GM03348 (cell line): ENCODE data around the gene HSPA1A.
"Not testable (repeated sequence)": the region's sequence is repeated elsewhere in the genome, so short reads cannot be mapped to it uniquely, and the experiment has no call there.

Experiments used
- DNase-seq: peaks from one replicate; pipeline ENCODE4 v3.0.0; 2012; ENCODE audit warnings: low spot score

Gene HSPA1A

DNA sequence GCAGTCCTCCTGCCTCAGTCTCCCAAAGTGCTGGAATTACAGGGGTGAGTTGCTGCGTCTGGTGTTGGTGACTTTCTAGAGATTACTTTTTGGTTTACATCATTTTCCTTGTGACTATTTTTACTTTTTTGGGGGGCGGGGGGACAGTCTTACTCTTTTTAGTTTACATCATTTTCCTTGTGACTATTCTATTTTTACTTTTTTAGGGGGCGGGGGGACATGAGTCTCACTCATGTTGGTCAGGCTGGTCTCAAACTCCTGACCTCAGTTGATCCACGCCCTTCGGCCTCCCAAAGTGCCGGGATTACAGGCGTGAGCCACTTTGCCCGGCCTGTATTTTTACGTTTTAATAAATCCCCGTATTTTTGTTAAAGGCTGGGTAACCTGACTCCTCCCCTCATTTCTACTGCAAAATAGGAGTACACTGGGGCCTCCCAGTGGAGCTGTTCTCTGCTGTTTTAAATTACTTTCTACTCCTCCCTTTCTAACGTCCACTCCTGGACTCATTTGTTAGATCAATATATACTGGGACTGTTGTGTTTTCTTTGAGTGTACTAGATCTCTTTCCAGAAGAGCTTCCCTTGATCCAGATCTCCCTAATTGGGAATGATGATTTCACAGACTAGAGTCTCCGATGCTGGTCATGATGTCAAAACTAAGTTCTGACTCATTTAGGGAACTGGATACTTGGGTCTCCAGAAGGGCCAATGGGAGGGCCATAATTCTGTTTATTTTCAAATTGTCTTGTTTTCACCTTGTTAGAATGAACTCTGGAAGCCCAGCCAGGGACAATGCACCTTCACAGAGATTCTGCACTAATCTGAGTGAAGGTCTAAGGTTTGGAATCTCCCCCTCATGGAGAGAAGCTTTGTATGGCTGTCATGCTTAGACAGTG, 21.4 kb downstream of the HSPA1A start:
- DNase-seq: peak; percentile 47

GRCh38 chr6:31837369-31838113, 22.2 kb downstream of the HSPA1A start:
- DNase-seq: no peak

DNA sequence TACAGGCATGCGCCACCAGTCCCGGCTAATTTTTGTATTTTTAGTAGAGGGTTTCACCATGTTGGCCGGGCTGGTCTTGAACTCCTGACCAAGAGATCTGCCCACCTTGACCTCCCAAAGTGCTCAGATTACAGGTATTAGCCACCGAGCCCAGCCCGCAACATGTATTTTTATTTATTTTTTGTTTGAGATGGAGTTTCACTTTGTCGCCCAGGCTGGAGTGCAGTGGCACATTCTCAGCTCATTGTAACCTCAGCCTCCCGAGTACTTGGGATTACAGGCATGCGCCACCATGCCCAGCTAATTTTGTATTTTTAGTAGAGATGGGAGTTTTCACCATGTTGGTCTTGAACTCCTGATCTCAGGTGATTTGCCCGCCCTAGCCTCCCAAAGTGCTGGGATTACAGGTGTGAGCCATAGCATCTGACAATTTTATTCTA, 22.8 kb downstream of the HSPA1A start:
- DNase-seq: not testable (repeated sequence)

DNA sequence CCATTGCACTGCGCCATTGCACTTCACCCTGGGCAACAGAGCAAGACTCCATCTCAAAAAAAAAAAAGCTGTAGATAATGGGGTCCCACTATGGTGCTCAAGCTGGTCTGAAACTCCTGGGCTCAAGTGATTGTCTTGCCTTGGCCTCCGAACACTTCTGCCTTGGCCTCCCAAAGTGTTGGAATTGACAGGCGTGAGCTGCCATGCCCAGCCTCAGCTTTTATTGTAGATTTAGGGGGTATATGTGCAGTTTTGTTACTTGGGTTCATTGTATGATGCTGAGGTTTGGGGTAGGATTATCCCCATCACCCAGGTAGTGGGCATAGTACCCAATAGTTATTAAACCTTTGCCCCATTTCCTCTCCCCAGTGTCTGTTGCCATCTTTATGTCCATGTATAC, 23.6 kb downstream of the HSPA1A start:
- DNase-seq: no peak

DNA sequence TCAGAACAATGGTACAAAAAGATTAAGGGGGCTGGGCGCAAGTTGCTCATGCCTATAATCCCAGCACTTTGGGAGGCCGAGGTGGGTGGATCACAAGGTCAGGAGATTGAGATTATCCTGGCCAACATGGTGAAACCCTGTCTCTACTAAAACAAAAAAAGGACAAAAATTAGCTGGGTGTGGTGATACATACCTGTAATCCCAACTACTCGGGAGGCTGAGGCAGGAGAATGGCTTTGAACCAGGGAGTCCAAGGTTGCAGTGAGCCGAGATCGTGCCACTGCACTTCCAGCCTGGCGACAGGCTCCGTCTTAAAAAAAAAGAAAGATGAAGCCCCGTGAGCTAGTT, 24.4 kb downstream of the HSPA1A start:
- DNase-seq: not testable (repeated sequence)

GRCh38 chr6:31842053-31842452, 26.7 kb downstream of the HSPA1A start:
- DNase-seq: no peak

- DNase-seq: no peak
These were observed 29.2 kb downstream of the HSPA1A start for GRCh38 chr6:31844507-31844906.

DNA sequence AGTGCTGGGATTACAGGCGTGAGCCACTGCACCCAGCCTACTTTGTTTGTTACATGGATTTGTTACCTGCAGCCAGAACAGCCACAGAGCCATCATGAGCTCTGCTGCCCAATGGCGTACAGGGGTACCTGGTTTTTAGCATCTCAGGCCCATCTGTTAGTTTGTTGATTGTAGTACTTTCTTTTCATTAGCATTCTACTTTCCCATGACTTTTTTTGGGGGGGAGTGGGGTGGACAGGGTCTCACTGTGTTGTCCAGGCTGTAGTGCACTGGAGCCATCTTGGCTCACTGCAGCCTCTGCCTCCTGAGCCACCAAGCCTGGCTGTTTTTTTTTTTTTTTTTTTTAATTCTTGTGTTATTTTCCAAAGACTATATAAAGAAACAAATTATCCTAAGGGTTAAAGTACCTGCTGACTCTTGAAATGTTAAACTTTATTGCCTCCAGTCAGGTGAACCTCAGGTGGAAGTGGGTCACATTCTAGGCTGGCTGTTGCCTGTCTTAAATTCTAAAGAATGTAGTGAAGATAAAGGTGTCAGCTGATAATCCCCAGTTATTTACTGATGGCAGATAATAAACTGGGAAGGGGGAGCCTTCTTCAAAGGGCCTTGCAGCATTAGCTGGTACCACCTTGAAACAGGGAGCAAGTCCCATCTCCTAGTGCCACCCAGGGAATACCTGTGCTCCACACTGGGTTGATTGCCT, 32.1 kb downstream of the HSPA1A start:
- DNase-seq: no peak

DNA sequence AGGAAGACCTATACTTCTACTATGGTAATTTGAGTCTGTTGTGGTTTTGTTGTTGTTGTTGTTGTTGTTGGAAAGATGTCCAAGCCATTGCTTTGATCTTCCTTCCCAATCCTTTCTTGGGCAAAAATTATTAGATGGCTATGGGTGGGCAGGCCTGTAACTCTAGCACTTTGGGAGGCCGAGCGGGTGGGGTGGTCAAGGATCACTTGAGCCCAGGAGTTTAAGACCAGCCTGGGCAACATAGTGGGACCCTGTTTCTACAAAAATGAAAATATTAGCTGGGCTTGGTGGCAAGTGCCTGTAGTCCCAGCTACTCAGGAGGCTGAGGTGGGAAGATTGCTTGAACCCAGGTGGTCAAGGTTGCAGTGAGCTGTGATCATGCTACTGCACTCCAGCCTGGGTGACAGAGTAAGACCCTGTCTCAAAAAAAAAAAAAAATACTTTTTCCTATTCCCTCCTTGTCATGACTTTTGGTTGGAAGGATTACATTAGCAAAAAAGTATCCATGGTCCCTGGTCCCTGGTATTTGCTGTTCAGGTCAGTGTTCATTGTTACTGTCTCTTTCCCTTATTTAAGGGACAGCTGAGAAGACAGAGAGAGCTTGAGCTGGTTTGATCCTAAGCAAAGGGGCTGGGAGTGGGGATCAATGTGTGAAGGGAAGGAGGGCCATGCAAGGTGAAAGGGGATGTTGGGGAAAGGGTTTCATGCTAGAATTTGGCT, 35.6 kb downstream of the HSPA1A start:
- DNase-seq: no peak

GRCh38 chr6:31851485-31851832, 36.1 kb downstream of the HSPA1A start:
- DNase-seq: no peak

GRCh38 chr6:31851980-31852718, 36.8 kb downstream of the HSPA1A start:
- not testable (repeated sequence) for DNase-seq

DNA sequence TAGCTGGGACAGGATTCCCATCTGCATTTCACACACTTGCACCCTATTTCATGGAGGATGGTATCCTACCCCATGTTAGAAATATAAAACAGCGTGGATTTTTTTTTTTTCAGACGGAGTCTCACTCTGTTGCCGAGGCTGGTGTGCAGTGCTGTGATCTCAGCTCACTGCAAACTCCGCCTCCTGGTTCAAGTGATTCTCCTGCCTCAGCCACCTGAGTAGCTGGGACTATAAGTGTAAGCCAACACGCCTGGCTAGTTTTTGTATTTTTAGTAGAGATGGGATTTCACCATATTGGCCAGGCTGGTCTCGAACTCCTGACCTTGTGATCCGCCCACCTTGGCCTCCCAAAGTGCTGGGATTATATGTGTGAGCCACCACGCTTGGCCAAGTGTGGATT, 42.4 kb downstream of the HSPA1A start:
- DNase-seq: not testable (repeated sequence)

DNA sequence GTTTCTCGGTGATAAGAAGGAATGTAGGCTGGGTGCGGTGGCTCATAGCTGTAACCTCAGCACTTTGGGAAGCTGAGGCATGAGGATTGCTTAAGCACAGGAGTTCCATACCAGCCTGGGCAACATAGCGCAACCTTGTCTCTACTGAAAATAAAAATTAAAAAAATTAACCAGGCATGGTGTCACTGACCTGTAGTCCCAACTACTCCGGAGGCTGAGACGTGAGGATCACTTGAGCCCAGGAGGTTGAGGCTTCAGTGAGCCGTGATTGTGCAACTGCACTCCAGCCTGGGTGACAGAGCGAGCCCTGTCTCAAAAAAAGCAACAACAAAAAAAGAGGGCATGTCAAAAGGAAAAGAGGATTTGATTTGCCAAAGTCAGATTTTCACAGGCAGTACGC, 43.4 kb downstream of the HSPA1A start:
- no peak for DNase-seq

DNA sequence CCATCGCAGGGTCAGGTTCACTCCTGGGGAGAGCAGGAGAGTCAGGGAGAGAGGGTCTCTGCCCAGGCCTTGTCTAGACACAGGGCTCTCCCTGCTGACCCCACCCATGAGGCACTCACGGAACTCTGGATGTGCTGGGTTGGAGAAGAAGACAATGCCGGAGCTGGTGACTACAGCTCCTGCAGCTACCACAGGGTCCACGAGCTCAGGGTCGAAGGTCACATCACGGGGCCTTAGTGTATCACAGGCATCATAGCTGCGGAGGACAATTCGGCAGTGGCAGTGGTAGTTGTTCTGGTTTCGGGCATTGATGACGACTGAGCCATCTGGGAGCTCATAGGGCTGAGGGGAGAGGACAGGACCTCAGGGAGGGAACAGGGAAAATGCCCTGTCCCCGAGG, 44.6 kb downstream of the HSPA1A start:
- DNase-seq: no peak

DNA sequence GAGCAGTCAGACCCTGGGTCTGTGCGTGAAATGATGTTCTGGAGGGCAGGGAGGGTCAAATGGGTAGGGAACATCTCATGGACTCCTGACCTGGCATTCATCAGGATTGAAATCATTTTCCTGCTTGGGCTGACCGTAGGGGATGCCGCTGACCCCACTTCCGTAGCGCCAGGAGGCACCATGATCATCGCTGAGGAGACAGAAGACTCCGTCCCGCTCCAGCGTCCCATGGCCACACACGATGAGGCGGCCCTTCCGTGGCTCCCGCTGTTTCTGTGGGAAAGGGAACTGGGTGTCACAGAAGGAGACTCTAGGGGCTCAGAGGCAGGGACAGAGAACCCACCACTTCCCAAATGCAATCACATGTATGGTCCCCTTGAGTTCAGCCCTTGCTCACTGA, 45.0 kb downstream of the HSPA1A start:
- no peak for DNase-seq

DNA sequence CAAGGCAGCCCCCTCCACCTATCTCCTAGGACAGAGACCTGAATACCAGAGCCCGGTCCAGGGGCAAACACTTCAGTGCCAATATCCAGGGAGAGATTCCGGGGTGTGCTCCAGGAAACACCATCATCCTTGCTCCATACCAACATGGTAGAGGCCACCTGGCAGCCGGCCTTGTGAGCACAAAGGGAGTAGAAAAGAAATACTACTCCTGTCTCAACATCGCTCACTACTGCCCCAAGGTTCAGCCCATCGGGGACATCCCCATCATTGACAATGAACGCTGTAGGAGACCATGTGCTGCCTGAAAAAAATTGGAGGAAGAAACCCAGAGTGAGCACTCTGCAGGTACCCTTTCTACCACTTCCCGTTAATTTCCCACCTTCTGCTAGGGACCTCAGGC, 45.8 kb downstream of the HSPA1A start:
- DNase-seq: no peak

GRCh38 chr6:31861919-31862343, 46.6 kb downstream of the HSPA1A start:
- DNase-seq: no peak

DNA sequence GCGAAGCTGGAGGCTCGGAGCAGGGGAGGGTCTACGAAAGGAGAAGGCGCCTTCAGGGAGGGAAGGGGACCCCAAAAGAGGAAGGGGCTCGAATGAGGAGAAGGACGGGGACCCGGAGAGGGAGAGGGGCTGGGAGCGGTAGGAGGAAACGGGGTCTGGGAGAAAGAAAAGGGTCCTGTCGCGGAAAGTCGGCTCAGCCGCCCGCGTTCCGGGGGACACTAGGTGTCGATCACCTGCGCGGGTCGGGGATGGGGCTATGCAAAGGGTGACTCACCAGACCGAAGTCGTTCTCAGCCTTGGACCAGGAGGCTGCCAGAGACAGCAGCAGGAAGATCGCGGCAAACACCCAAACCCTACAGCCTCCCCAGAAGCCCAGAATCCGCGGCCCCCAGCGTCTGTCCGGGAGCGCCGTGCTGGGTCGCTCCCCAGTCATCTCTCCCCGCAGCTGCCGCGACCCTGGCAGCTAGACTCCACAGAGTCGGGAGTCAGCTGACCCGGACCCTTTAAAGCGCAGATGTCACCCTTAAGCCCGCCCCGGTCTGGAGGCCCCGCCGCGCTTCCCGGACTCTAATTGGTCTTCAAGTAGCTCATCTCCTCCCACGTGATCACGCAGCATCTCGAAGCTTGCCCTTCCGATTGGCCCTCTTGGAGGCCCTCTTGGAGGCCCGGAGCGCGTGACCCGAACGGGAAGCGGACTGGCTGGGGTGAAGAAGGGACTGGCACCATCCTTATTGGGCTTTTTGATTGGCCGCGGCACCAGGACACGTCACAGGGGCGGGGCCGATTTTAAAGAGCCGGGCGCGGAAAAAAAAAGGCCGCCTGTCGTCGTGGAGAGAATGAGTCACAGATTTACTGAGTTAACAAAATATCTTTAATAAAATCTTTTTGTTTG, 47.2 kb downstream of the HSPA1A start, which contains the start of gene NEU1:
Gene NEU1 (minus strand): TSS at position 478 of the 892 bp plus-strand sequence. CDS start 45 bp downstream, at position 433.
- DNase-seq: peak; percentile 100

GRCh38 chr6:31864123-31864562, 48.8 kb downstream of the HSPA1A start:
- DNase-seq: not testable (repeated sequence)

- DNase-seq: no peak
These were observed 49.5 kb downstream of the HSPA1A start for GRCh38 chr6:31864818-31865204.
